ENCODE results near the gene ENHO. TPM values are rescaled to one million over a fixed set of nuclear protein-coding genes. Genes with fewer than 3 reads are reported as not detected.

ENHO gene
- total RNA-seq, 5 donors from 2014 or later (not counting 1 experiment from before 2014, with no cell fraction given), result 0.32 to 0.35 TPM; not detected in 3

GRCh38 chr9:34562135-34562745 is 39.5 kb upstream of the ENHO start:
- no peak overlapping the region for H3K4me3 Mint-ChIP-seq
- no peaks in the 10 kb centered on the region for H3K36me3 Mint-ChIP-seq
- Histone ChIP-seq H3K27ac (ENCODE audit: low read length) (no peak overlapping the region), H3K27me3 (replicated peaks in 1 of 2; ENCODE audit: control insufficient read depth in 2 of 2, extremely low read depth in 1 of 2, insufficient read depth in 2 of 2, low read length in 1 of 2) (peaks cover 6 to 74% of the 10 kb centered on the region in 2 experiments), H3K4me1 (ENCODE audit: control insufficient read depth in 1 of 2, extremely low read depth in 1 of 2, insufficient read depth in 2 of 2, low read length in 2 of 2) (no peaks in the 10 kb centered on the region), H3K4me3 (ENCODE audit: control insufficient read depth in 1 of 2, extremely low read depth in 1 of 2, low read length in 1 of 2) (no peak overlapping the region), H3K9me3 (no peaks in the 10 kb centered on the region), H3K36me3 (ENCODE audit: control insufficient read depth in 2 of 2, extremely low read depth in 1 of 2, insufficient read depth in 1 of 2, low read length in 1 of 2) (no peaks in the 10 kb centered on the region)
- no peak for ATAC-seq (replicated peaks in 1 of 4)
- peak in 2 of 35 experiments; percentile 6 to 22 for DNase-seq
- ChIA-PET POLR2A (no interaction called here), CTCF (no interaction called here)
- H3K4me1 Mint-ChIP-seq, result no peaks in the 10 kb centered on the region
- 78% methylated on average over 4 of the region's 7 CpGs for WGBS (ENCODE audit: insufficient coverage)
- H3K9me3 Mint-ChIP-seq, result peaks cover 0 to 3% (median 0%) of the 10 kb centered on the region in 3 donors
- H3K27me3 Mint-ChIP-seq, result peaks cover 36 to 70% of the 10 kb centered on the region in 2 donors
- H3K27ac Mint-ChIP-seq, result no peak overlapping the region

DNA sequence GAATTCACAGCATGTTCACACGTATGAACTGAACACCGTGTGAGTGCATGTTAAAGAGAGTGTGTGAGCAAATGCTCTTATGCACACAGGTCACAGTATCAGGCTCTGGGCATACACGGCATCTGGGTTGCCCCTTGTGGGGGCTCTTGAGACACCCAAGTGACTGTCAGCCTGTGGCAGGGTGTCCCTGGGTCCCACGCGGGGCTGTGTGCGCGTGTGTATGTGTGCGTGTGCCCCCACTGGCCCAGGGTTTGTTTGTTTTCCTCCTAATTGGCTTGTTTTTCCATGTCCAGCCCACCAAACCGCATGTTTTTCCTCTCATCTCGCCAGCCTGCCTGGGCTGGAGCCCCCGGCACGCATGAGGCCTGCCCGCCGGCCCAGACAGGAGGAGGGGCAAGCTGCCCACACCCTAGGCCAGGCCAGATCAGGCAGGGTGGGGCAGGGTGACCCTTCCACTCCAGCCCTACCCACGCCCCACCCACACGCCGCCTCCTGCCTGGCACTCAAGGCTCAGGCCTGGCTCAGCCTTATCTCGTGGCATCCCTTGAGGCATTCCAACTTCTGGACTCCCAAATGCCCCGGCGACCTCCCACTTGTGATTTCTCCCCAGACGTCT is 37.9 kb upstream of the ENHO start:
- CTCF ChIA-PET, result no interaction called here
- H3K27me3 ChIP-seq (replicated peaks in 1 of 2; ENCODE audit: control insufficient read depth in 2 of 2, extremely low read depth in 1 of 2, insufficient read depth in 2 of 2, low read length in 1 of 2), result peaks cover 6 to 68% of the 10 kb centered on the region in 2 experiments
- Mint-ChIP-seq H3K27ac (no peak overlapping the region), H3K27me3 (peaks cover 29 to 66% of the 10 kb centered on the region in 2 donors), H3K4me1 (no peaks in the 10 kb centered on the region), H3K36me3 (no peaks in the 10 kb centered on the region), H3K9me3 (peaks cover 0 to 3% (median 0%) of the 10 kb centered on the region in 3 donors), H3K4me3 (no peak overlapping the region)
- 83% methylated on average over 15 of the region's 21 CpGs for WGBS (ENCODE audit: insufficient coverage)
- no peaks in the 10 kb centered on the region for H3K9me3 ChIP-seq
- POLR2A ChIA-PET, result interaction anchor here in 1 of 2 donors (0.5 kb wide), 1 partner anchor 23 kb away, joined by 5 read pairs; no protein-coding TSS in a partner anchor
- ATAC-seq (replicated peaks in 1 of 4) (no peak), DNase-seq (no peak)
- H3K4me1 ChIP-seq (ENCODE audit: control insufficient read depth in 1 of 2, extremely low read depth in 1 of 2, insufficient read depth in 2 of 2, low read length in 2 of 2), result no peaks in the 10 kb centered on the region
- no peak overlapping the region for H3K4me3 ChIP-seq (ENCODE audit: control insufficient read depth in 1 of 2, extremely low read depth in 1 of 2, low read length in 1 of 2)
- H3K36me3 ChIP-seq (ENCODE audit: control insufficient read depth in 2 of 2, extremely low read depth in 1 of 2, insufficient read depth in 1 of 2, low read length in 1 of 2), result no peaks in the 10 kb centered on the region
- H3K27ac ChIP-seq (ENCODE audit: low read length), result no peak overlapping the region

DNA sequence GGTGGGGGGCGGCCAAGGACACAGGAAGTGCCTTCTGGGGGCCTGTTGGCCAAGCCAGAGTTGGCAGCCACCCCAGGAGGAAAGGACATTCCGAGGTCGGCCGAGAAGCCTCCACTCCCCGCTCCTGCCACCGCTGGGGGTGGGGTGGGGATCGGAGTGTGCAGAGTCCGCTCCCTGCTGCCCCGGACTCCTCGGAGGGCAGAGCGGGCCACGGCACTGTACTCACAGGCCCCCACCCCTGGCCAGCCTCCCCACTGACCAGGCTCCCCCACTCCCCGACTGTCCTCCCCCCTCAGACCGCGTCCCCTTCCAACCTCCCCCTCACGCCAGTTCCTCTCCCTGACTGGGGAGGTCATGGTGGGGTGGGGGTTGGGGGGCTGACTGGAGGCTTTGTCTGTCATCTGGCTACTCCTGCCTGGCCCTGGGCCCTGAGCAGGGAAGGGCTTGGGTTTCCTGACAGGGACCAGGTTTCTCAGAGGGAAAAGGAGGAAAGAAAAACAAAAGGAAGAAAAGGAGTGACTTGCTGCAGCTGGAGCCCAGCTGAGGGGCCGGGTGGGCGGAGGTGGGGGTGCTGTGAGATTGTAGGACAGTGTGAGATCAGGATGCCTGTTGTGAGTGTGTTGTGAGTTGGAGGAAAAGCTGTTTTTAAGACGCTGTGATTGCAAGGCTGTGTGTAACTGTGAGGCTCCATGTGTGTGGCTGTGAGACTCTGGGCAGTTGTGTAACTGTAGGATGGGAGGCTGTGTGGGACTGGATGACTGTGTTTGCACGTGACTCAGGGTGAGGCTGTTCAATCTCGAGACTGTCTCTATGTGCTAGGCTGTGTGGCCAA is 37.0 kb upstream of the ENHO start:
- Histone ChIP-seq H3K4me1 (ENCODE audit: control insufficient read depth in 1 of 2, extremely low read depth in 1 of 2, insufficient read depth in 2 of 2, low read length in 2 of 2) (no peaks in the 10 kb centered on the region), H3K9me3 (no peaks in the 10 kb centered on the region), H3K36me3 (ENCODE audit: control insufficient read depth in 2 of 2, extremely low read depth in 1 of 2, insufficient read depth in 1 of 2, low read length in 1 of 2) (no peaks in the 10 kb centered on the region), H3K27ac (ENCODE audit: low read length) (no peak overlapping the region), H3K4me3 (ENCODE audit: control insufficient read depth in 1 of 2, extremely low read depth in 1 of 2, low read length in 1 of 2) (no peak overlapping the region), H3K27me3 (replicated peaks in 1 of 2; ENCODE audit: control insufficient read depth in 2 of 2, extremely low read depth in 1 of 2, insufficient read depth in 2 of 2, low read length in 1 of 2) (peaks cover 8 to 70% of the 10 kb centered on the region in 2 experiments)
- Mint-ChIP-seq H3K27ac (peak overlapping the region in 1 of 2 donors; percentile 2), H3K9me3 (peaks cover 0 to 3% (median 0%) of the 10 kb centered on the region in 3 donors), H3K4me1 (no peaks in the 10 kb centered on the region), H3K4me3 (no peak overlapping the region), H3K36me3 (no peaks in the 10 kb centered on the region), H3K27me3 (peaks cover 31 to 60% of the 10 kb centered on the region in 2 donors)
- 32% methylated on average over 10 of the region's 21 CpGs for WGBS (ENCODE audit: insufficient coverage)
- DNase-seq, result no peak
- no peak for ATAC-seq (replicated peaks in 1 of 4)
- ChIA-PET CTCF (no interaction called here), POLR2A (no interaction called here)

DNA sequence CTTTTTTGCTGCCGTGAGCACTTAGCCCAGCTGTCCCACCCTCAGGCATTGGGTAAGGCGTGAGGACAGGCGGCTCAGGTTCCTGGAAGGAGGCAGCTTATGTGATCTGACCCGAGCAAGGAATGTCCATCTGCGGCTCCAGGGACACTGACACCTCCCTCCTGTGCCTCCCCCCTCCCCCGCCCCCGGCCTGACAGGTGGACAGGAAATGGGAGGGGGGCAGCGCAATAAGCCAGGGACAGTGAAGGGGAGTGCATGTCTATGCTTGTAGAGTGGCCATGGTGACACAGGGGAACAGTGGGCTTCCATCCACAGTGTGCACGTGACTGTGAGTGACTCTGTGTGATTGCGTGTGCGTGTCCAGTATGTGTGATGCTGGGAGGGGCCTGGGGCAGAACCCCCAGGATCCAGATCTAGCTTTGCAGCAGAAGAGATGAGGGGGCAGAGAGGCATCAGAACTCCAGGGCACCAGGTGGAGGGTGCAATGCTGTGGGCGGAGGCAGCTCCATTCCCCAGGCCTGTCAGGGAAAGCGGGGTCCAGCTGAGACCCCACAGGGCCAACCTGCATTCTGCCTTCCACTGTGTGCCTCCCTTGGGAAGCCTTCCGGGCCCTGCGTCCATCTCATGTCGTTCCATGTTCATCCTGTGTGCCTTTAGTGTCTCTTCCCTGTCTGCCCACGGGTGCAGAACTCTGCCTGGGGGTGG is 36.3 kb upstream of the ENHO start:
- Histone ChIP-seq H3K9me3 (no peaks in the 10 kb centered on the region), H3K27me3 (replicated peaks in 1 of 2; ENCODE audit: control insufficient read depth in 2 of 2, extremely low read depth in 1 of 2, insufficient read depth in 2 of 2, low read length in 1 of 2) (peaks cover 8 to 67% of the 10 kb centered on the region in 2 experiments), H3K4me3 (ENCODE audit: control insufficient read depth in 1 of 2, extremely low read depth in 1 of 2, low read length in 1 of 2) (no peak overlapping the region), H3K27ac (ENCODE audit: low read length) (no peak overlapping the region), H3K4me1 (ENCODE audit: control insufficient read depth in 1 of 2, extremely low read depth in 1 of 2, insufficient read depth in 2 of 2, low read length in 2 of 2) (no peaks in the 10 kb centered on the region), H3K36me3 (ENCODE audit: control insufficient read depth in 2 of 2, extremely low read depth in 1 of 2, insufficient read depth in 1 of 2, low read length in 1 of 2) (no peaks in the 10 kb centered on the region)
- WGBS (ENCODE audit: insufficient coverage), result 76% methylated on average over 14 of the region's 17 CpGs
- Mint-ChIP-seq H3K4me1 (no peaks in the 10 kb centered on the region), H3K27ac (no peak overlapping the region), H3K36me3 (no peaks in the 10 kb centered on the region), H3K27me3 (peaks cover 30 to 56% of the 10 kb centered on the region in 2 donors), H3K9me3 (peaks cover 0 to 3% (median 0%) of the 10 kb centered on the region in 3 donors), H3K4me3 (no peak overlapping the region)
- CTCF ChIA-PET, result no interaction called here
- POLR2A ChIA-PET, result no interaction called here
- ATAC-seq (replicated peaks in 1 of 4) (no peak), DNase-seq (no peak)

- ATAC-seq (replicated peaks in 1 of 4), result no peak
- H3K36me3 Mint-ChIP-seq, result no peaks in the 10 kb centered on the region
- H3K9me3 ChIP-seq, result no peaks in the 10 kb centered on the region
- no peaks in the 10 kb centered on the region for H3K36me3 ChIP-seq (ENCODE audit: control insufficient read depth in 2 of 2, extremely low read depth in 1 of 2, insufficient read depth in 1 of 2, low read length in 1 of 2)
- H3K4me1 ChIP-seq (ENCODE audit: control insufficient read depth in 1 of 2, extremely low read depth in 1 of 2, insufficient read depth in 2 of 2, low read length in 2 of 2), result no peaks in the 10 kb centered on the region
- no peak overlapping the region for H3K4me3 Mint-ChIP-seq
- ChIA-PET POLR2A (no interaction called here), CTCF (no interaction called here)
- peaks cover 8 to 72% of the 10 kb centered on the region in 2 experiments for H3K27me3 ChIP-seq (replicated peaks in 1 of 2; ENCODE audit: control insufficient read depth in 2 of 2, extremely low read depth in 1 of 2, insufficient read depth in 2 of 2, low read length in 1 of 2)
- no peak for DNase-seq
- peaks cover 0 to 3% (median 0%) of the 10 kb centered on the region in 3 donors for H3K9me3 Mint-ChIP-seq
- H3K27ac Mint-ChIP-seq, result no peak overlapping the region
- H3K4me1 Mint-ChIP-seq, result no peaks in the 10 kb centered on the region
- 90% methylated on average over 2 of the region's 9 CpGs for WGBS (ENCODE audit: insufficient coverage)
- peaks cover 22 to 49% of the 10 kb centered on the region in 2 donors for H3K27me3 Mint-ChIP-seq
- H3K27ac ChIP-seq (ENCODE audit: low read length), result no peak overlapping the region
- no peak overlapping the region for H3K4me3 ChIP-seq (ENCODE audit: control insufficient read depth in 1 of 2, extremely low read depth in 1 of 2, low read length in 1 of 2)
Measured at GRCh38 chr9:34558364-34558763, 35.6 kb upstream of the ENHO start.
